ENCODE measurements around the gene C8B. TPM values are rescaled to one million over a fixed set of nuclear protein-coding genes. Genes with fewer than 3 reads are reported as not detected.

Gene C8B
- total and polyA plus RNA-seq, 2 of the 13 experiments (the other 11 are each of a cell fraction or from before 2014, with no cell fraction given), result 8.4 to 11.3 TPM

- TF ChIP-seq HMG20A (CRISPR knock-in tag; IDR thresholded peaks at IDR 0.05; ENCODE audit: borderline replicate concordance) (peak; percentile 76), PATZ1 (CRISPR knock-in tag; IDR thresholded peaks at IDR 0.05) (peak; percentile 40; the same call in 1 of the 2 replicates), RXRA (CRISPR knock-in tag; IDR thresholded peaks at IDR 0.05) (peak; percentile 55; the same call in 1 of the 2 replicates), EHMT2 (IDR thresholded peaks at IDR 0.05; ENCODE audit: borderline replicate concordance, low read depth, low read length) (0 out of 2 replicates have a peak, but pooled peaks have one; percentile 28), MEIS2 (CRISPR knock-in tag; IDR thresholded peaks at IDR 0.05) (peak; percentile 67; the same call in 1 of the 2 replicates), SMAD1 (CRISPR knock-in tag; IDR thresholded peaks at IDR 0.05; ENCODE audit: borderline replicate concordance, low read depth) (no peak), HNF4G (IDR thresholded peaks at IDR 0.05; ENCODE audit: borderline replicate concordance, low read depth, low read length) (peak; percentile 79; the same call in 1 of the 2 replicates), HNF4G (CRISPR knock-in tag; IDR thresholded peaks at IDR 0.05; ENCODE audit: borderline replicate concordance, low read depth) (peak; percentile 55; the same call in 1 of the 2 replicates), NONO (IDR thresholded peaks at IDR 0.05) (no peak), NONO (CRISPR knock-in tag; conservative IDR thresholded peaks at IDR 0.05) (peak; percentile 48; the same call in 1 of the 2 replicates), TBX2 (CRISPR knock-in tag; IDR thresholded peaks at IDR 0.05; ENCODE audit: borderline replicate concordance) (peak; percentile 68; the same call in 1 of the 2 replicates), PHF20 (CRISPR knock-in tag; IDR thresholded peaks at IDR 0.05) (no peak), MEIS1 (CRISPR knock-in tag; IDR thresholded peaks at IDR 0.05; ENCODE audit: borderline replicate concordance) (peak; percentile 71; the same call in 1 of the 2 replicates), ZNF768 (CRISPR knock-in tag; IDR thresholded peaks at IDR 0.05) (peak; percentile 74; the same call in 1 of the 2 replicates), ZNF773 (CRISPR knock-in tag; IDR thresholded peaks at IDR 0.05; ENCODE audit: borderline replicate concordance) (no peak), CAMTA2 (CRISPR knock-in tag; IDR thresholded peaks at IDR 0.05; ENCODE audit: borderline replicate concordance) (no peak), SOX5 (CRISPR knock-in tag; IDR thresholded peaks at IDR 0.05; ENCODE audit: borderline replicate concordance) (peak; percentile 78), CCDC6 (CRISPR knock-in tag; IDR thresholded peaks at IDR 0.05) (0 out of 2 replicates have a peak, but pooled peaks have one; percentile 26), ZFP1 (CRISPR knock-in tag; IDR thresholded peaks at IDR 0.05) (0 out of 2 replicates have a peak, but pooled peaks have one; percentile 59), CHCHD3 (CRISPR knock-in tag; IDR thresholded peaks at IDR 0.05) (no peak), ZNF577 (CRISPR knock-in tag; IDR thresholded peaks at IDR 0.05; ENCODE audit: borderline replicate concordance, low read depth) (no peak)
- TF ChIP-seq, protein P1, sequence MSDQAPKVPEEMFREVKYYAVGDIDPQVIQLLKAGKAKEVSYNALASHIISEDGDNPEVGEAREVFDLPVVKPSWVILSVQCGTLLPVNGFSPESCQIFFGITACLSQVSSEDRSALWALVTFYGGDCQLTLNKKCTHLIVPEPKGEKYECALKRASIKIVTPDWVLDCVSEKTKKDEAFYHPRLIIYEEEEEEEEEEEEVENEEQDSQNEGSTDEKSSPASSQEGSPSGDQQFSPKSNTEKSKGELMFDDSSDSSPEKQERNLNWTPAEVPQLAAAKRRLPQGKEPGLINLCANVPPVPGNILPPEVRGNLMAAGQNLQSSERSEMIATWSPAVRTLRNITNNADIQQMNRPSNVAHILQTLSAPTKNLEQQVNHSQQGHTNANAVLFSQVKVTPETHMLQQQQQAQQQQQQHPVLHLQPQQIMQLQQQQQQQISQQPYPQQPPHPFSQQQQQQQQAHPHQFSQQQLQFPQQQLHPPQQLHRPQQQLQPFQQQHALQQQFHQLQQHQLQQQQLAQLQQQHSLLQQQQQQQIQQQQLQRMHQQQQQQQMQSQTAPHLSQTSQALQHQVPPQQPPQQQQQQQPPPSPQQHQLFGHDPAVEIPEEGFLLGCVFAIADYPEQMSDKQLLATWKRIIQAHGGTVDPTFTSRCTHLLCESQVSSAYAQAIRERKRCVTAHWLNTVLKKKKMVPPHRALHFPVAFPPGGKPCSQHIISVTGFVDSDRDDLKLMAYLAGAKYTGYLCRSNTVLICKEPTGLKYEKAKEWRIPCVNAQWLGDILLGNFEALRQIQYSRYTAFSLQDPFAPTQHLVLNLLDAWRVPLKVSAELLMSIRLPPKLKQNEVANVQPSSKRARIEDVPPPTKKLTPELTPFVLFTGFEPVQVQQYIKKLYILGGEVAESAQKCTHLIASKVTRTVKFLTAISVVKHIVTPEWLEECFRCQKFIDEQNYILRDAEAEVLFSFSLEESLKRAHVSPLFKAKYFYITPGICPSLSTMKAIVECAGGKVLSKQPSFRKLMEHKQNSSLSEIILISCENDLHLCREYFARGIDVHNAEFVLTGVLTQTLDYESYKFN (CRISPR knock-in tag; conservative IDR thresholded peaks at IDR 0.05), result peak; percentile 88
- TF ChIP-seq, protein P2, sequence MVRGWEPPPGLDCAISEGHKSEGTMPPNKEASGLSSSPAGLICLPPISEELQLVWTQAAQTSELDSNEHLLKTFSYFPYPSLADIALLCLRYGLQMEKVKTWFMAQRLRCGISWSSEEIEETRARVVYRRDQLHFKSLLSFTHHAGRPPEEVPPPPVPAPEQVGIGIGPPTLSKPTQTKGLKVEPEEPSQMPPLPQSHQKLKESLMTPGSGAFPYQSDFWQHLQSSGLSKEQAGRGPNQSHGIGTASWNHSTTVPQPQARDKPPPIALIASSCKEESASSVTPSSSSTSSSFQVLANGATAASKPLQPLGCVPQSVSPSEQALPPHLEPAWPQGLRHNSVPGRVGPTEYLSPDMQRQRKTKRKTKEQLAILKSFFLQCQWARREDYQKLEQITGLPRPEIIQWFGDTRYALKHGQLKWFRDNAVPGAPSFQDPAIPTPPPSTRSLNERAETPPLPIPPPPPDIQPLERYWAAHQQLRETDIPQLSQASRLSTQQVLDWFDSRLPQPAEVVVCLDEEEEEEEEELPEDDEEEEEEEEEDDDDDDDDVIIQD (CRISPR knock-in tag; IDR thresholded peaks at IDR 0.05; ENCODE audit: low read depth), result peak; percentile 31; the same call in 1 of the 2 replicates
These were observed at the start of gene C8B (continued) for GRCh38 chr1:56965916-56966697.

Measured in HepG2 (cell line).